Measurements from ENCODE around the gene SLC7A5. TPM values are rescaled to one million over a fixed set of nuclear protein-coding genes. Genes with fewer than 3 reads are reported as not detected.
"Not testable (repeated sequence)": the region's sequence is repeated elsewhere in the genome, so short reads cannot be mapped to it uniquely, and the experiment has no call there.

SLC7A5 gene
- total RNA-seq, 4 donors from 2014 or later = 1.5 to 31.8 (median 5.4) TPM

DNA sequence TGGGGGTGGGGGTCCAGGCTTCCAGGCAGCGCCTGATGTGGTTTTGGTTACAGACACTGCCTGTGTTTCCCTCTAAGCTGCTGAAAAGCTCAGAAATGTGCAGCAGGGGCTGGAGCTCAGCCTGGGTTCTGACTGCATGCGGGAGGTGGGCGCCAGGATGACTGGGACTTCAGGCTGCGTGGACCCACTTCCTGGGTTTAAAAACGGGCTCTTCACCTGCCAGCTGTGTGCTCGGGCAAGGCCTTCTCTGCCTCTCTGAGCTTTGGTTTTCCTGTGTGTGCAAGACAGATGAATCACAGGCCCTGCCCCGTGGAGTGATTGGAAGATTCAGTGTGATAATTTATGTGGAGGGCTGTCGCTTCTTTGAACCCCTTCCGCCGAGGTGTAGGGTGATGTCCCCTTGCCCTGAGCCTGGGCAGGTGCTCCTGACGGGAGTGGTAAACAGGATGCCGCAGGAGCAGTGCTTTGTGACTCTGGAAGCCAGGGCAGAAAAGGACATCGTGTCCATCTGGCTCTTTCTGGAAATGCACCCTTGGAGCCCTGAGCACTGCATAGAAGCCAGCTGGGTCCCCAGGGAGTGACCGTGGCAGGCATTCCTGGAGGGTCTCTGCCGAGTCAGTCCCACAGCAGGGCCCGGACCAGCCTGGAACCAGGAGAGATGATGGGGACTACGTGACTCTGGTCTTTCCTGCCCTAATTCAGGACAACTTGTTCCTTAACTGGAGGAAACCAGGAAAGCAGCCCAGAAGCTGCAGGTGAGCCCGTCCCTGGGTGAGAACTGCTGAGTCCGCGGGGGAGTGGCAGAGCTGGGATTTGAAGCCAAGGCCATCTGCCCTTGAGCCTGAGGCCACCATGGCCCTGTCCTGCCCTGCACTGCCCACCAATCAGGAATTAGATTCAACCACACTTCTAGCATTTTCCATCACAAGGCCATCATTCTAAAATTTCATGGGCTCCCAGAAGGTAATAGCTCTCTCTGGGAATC lies 28.5 kb upstream of the SLC7A5 start:
- DNase-seq (ENCODE audit: low spot score) (no peak), ATAC-seq (ENCODE audit: low FRiP score) (no peak)
- no peak for TF ChIP-seq CTCF (IDR thresholded peaks at IDR 0.05)

DNA sequence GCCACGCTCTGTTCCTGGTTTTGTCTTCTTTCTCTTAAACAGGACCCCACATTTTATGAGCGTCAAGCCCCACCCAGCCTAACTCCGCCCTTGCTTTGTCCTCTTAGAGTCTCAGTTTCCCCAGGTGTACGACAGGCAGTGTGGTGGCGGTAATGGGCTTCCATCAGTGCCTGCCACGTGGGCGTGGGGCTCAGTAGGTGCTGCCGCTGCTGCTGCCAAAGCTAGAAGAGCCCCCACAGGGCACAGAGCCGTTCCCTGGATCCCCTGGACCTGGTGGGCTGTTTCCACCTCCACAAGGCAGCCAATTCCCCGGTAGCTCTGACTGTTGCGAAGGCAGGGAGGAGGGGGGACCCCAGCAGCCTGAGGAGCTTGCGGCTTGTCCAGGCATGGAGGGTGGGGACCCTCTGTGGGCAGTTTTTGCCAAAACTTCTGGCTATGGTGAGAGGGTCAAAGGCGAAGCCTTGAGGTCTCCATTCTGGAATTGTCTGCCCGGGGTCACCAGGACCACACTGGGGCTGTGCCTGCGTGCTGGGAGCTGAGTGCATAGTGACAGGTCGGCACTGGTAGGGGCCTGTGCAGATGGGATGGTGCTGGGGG lies 27.7 kb upstream of the SLC7A5 start:
- not testable (repeated sequence) for ATAC-seq (ENCODE audit: low FRiP score); DNase-seq (ENCODE audit: low spot score)

- DNase-seq (ENCODE audit: low spot score); ATAC-seq (ENCODE audit: low FRiP score): not testable (repeated sequence)
Measured at GRCh38 chr16:87896176-87896890, 27.0 kb upstream of the SLC7A5 start.

DNA sequence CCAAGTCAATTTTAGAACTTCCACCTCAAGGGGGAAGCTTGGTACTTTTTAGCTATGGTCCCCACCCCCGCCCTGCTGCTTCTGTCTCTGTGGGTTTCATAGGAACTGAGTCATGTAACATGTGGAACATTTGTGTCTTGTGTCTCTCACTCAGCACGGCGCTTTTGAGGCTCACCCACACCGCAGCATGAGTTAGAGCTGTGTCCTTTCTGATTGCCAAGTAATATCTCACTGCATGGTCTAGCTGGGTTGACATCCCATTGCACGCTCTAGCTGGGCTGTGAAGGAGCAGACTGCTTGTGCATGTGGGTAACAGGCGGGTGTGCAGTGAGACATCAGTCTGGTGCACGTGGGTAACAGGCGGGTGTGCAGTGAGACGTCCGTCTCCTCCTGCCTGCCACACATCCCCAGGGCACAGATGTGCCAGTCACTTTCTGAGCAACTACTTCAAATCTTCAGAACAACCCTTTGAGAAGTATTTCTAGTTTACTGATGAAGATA lies 26.4 kb upstream of the SLC7A5 start:
- DNase-seq (ENCODE audit: low spot score) (no peak), ATAC-seq (ENCODE audit: low FRiP score) (no peak)
- no peak for TF ChIP-seq CTCF (IDR thresholded peaks at IDR 0.05)

DNA sequence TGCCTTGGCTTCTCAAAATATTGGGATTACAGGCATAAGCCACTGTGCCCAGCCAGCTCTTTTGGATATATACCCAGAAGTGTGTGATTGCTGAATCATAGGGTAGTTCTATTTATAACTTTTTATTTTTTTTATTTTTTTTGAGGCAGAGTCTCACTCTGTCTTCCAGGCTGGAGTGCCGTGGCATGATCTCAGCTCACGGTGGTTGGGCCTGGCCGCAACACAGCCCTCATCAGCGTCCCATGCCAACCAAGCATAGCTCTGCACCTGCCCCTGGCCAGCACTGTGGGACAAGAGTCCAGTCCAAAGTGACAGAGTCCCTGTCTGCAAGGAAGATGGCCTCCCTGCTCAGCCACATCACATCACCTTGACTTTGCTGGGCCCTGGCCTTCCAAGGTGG lies 24.7 kb upstream of the SLC7A5 start:
- DNase-seq (ENCODE audit: low spot score); ATAC-seq (ENCODE audit: low FRiP score): not testable (repeated sequence)

DNA sequence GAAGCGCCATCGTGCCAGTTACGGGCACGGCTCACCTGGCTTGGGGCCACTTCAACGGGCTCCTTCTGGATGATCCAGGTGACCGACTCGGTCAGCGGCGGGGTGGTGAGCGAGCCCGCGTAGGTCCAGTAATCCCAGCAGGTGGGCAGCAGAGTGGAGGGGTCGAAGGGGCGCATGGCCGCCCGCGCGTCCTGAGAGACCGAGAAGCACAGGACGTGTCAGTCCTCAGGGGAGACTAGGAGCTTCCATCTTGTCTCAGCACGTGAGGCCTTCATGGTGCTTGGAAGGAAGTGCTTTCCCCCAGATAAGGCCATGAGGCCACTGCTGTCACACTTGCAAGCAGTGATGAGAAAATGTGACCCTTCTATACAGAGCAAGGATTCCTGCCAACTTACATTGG lies 22.5 kb upstream of the SLC7A5 start:
- ATAC-seq (ENCODE audit: low FRiP score) = no peak
- DNase-seq (ENCODE audit: low spot score) = no peak

GRCh38 chr16:87889762-87890161 lies 20.5 kb upstream of the SLC7A5 start:
- ATAC-seq (ENCODE audit: low FRiP score); DNase-seq (ENCODE audit: low spot score): not testable (repeated sequence)

More for the DNA sequence above, 22.5 kb upstream of the SLC7A5 start:
- TF ChIP-seq CTCF (IDR thresholded peaks at IDR 0.05) = no peak

- not testable (repeated sequence) for DNase-seq (ENCODE audit: low spot score); ATAC-seq (ENCODE audit: low FRiP score)
Measured at GRCh38 chr16:87888346-87888745, 19.0 kb upstream of the SLC7A5 start.

- ATAC-seq (ENCODE audit: low FRiP score); DNase-seq (ENCODE audit: low spot score): not testable (repeated sequence)
Measured at GRCh38 chr16:87887931-87888330, 18.6 kb upstream of the SLC7A5 start.

DNA sequence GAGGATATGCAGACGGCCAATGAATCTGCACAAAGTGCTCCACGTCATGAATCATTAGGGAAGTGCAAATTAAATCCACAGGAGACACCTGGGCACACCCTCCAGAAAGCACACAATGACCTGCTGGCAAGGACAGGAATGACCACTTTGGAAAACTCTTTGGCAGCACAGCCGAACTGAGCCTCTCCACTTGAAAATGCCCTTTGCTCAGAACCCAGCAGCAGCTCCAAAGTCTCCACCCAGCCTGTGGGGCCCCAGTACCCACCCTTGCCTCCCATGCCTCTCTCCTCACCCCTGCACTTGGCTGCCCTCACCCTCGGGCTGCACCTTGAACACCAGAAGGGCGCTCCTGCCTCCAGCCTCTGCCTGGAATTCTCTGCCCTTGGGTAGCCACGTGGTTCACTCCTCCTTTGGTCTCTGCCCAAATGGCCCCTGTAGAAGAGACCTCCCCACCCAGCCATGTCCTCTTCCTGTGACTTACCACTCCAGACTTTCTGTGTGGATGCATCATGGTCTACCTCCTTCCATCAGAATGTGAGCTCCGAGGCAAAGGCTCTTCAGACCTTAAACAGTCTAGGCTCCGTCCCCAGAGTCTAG lies 16.2 kb upstream of the SLC7A5 start:
- ATAC-seq (ENCODE audit: low FRiP score); DNase-seq (ENCODE audit: low spot score): not testable (repeated sequence)

Measured in omental fat pad (tissue), 4 donors.